HG02938 (cell line): ENCODE measurements around the gene TLR10.
"Not testable (repeated sequence)": the region's sequence is repeated elsewhere in the genome, so short reads cannot be mapped to it uniquely, and the experiment has no call there.

Experiments used
- ATAC-seq: cut with Tn5 transposase; IDR thresholded peaks from one replicate; pipeline ENCODE4 v1.9.1; 2021; ENCODE audit warnings: mild to moderate bottlenecking, moderate library complexity; ENCODE audit not compliant: unreplicated experiment

TLR10 gene

GRCh38 chr4:38768968-38769394 lies 13.8 kb downstream of the TLR10 start:
- ATAC-seq = no peak

- ATAC-seq = not testable (repeated sequence)
These were observed 15.8 kb downstream of the TLR10 start for GRCh38 chr4:38766940-38767339.

- no peak for ATAC-seq
These were observed 17.4 kb downstream of the TLR10 start for GRCh38 chr4:38765382-38765781.

GRCh38 chr4:38764277-38764676 lies 18.5 kb downstream of the TLR10 start:
- no peak for ATAC-seq

- ATAC-seq = peak; percentile 25
These were observed 20.2 kb downstream of the TLR10 start for GRCh38 chr4:38762560-38762959.

GRCh38 chr4:38759790-38760122 lies 23.0 kb downstream of the TLR10 start:
- ATAC-seq = no peak

GRCh38 chr4:38759113-38759789 lies 23.5 kb downstream of the TLR10 start:
- no peak for ATAC-seq

GRCh38 chr4:38757945-38758600 lies 24.7 kb downstream of the TLR10 start:
- ATAC-seq = no peak

GRCh38 chr4:38752941-38753806 lies 29.6 kb downstream of the TLR10 start:
- no peak for ATAC-seq

- peak; percentile 99 for ATAC-seq
These were observed 30.3 kb downstream of the TLR10 start for GRCh38 chr4:38752372-38752940.

- ATAC-seq = no peak
These were observed 31.3 kb downstream of the TLR10 start for GRCh38 chr4:38751341-38752010.

- ATAC-seq = no peak
These were observed 33.5 kb downstream of the TLR10 start for GRCh38 chr4:38749336-38749735.

- no peak for ATAC-seq
These were observed 35.2 kb downstream of the TLR10 start for GRCh38 chr4:38747629-38748028.

- ATAC-seq = no peak
These were observed 36.9 kb downstream of the TLR10 start for GRCh38 chr4:38745881-38746280.

GRCh38 chr4:38743866-38744265 lies 38.9 kb downstream of the TLR10 start:
- no peak for ATAC-seq

GRCh38 chr4:38740303-38740702 lies 42.5 kb downstream of the TLR10 start:
- no peak for ATAC-seq

- no peak for ATAC-seq
These were observed 43.6 kb downstream of the TLR10 start for GRCh38 chr4:38738940-38739803.

GRCh38 chr4:38735870-38736269 lies 46.9 kb downstream of the TLR10 start:
- no peak for ATAC-seq

- no peak for ATAC-seq
These were observed 47.9 kb downstream of the TLR10 start for GRCh38 chr4:38734911-38735310.

- no peak for ATAC-seq
These were observed 48.3 kb downstream of the TLR10 start for GRCh38 chr4:38734446-38734845.
